Measurements from ENCODE around the gene CPNE9. TPM values are rescaled to one million over a fixed set of nuclear protein-coding genes. Genes with fewer than 3 reads are reported as not detected.

CPNE9 gene
- total RNA-seq, 6 donors from 2014 or later, result 0.20 to 0.39 (median 0.30) TPM; not detected in 3

DNA sequence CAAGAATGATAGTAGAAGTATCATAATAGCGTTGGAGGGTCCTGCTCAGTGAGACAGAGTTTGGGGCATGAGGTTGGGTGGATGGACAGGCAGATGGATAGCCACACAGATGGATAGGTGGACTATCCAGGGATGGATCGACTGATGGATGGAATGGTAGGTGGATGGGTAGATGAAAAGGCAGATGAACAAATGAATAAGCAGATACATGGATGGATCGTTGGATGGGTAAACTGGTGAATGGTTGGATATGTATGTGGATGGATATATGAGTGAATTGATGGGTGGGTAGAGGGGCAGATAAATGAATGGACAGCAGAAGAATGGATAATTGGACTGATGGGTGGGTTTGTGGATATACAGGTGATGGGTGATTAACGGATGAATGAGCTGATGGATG, 9.5 kb downstream of the CPNE9 start:
- H3K36me3 ChIP-seq, result no peaks in the 10 kb centered on the region
- peaks cover 0 to 5% (median 2%) of the 10 kb centered on the region in 4 donors for H3K4me1 ChIP-seq
- no peaks in the 10 kb centered on the region for H3K9me3 ChIP-seq
- H3K4me3 ChIP-seq, result no peak overlapping the region
- TF ChIP-seq, protein P1, sequence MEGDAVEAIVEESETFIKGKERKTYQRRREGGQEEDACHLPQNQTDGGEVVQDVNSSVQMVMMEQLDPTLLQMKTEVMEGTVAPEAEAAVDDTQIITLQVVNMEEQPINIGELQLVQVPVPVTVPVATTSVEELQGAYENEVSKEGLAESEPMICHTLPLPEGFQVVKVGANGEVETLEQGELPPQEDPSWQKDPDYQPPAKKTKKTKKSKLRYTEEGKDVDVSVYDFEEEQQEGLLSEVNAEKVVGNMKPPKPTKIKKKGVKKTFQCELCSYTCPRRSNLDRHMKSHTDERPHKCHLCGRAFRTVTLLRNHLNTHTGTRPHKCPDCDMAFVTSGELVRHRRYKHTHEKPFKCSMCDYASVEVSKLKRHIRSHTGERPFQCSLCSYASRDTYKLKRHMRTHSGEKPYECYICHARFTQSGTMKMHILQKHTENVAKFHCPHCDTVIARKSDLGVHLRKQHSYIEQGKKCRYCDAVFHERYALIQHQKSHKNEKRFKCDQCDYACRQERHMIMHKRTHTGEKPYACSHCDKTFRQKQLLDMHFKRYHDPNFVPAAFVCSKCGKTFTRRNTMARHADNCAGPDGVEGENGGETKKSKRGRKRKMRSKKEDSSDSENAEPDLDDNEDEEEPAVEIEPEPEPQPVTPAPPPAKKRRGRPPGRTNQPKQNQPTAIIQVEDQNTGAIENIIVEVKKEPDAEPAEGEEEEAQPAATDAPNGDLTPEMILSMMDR (IDR thresholded peaks at IDR 0.05), result no peak
- TF ChIP-seq POLR2A (IDR thresholded peaks at IDR 0.05) (no peak), EP300 (IDR thresholded peaks at IDR 0.05) (no peak), POLR2AphosphoS5 (IDR thresholded peaks at IDR 0.05) (no peak)
- DNase-seq (no peak), ATAC-seq (ENCODE audit: low FRiP score in 2 of 2) (no peak)
- H3K27me3 ChIP-seq, result no peaks in the 10 kb centered on the region
- 87 to 92% methylated on average over 4 of the region's 4 CpGs for WGBS, 2 donors
- H3K27ac ChIP-seq, result no peak overlapping the region

DNA sequence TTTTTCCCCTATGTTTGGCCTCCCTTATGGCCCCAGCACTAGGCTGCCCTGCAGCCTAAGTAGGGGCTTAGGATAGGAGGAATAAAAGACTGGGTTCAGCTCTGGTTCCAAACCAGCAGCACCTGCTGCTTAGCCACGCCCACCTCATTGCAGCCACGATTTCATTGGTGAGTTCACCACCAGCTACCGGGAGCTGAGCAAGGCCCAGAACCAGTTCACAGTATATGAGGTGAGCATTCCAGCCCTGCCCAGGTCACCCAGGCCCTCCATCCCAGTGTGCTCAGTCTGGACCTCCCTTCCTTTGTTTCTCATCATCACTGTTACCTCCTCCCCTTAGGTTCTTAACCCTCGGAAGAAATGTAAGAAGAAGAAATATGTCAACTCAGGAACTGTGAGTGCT, 11.5 kb downstream of the CPNE9 start:
- Histone ChIP-seq H3K4me3 (no peak overlapping the region), H3K9me3 (no peaks in the 10 kb centered on the region), H3K4me1 (peaks cover 0 to 5% (median 2%) of the 10 kb centered on the region in 4 donors), H3K27ac (no peak overlapping the region), H3K27me3 (no peaks in the 10 kb centered on the region), H3K36me3 (no peaks in the 10 kb centered on the region)
- 29 to 32% methylated on average over 4 of the region's 4 CpGs for WGBS, 2 donors
- ATAC-seq (ENCODE audit: low FRiP score in 2 of 2), result peak in 1 of 2 donors; percentile 21
- DNase-seq, result no peak
- TF ChIP-seq EP300 (IDR thresholded peaks at IDR 0.05), result no peak
- no peak for TF ChIP-seq POLR2AphosphoS5 (IDR thresholded peaks at IDR 0.05)
- TF ChIP-seq, protein P1 (IDR thresholded peaks at IDR 0.05), result no peak
- no peak for TF ChIP-seq POLR2A (IDR thresholded peaks at IDR 0.05)

DNA sequence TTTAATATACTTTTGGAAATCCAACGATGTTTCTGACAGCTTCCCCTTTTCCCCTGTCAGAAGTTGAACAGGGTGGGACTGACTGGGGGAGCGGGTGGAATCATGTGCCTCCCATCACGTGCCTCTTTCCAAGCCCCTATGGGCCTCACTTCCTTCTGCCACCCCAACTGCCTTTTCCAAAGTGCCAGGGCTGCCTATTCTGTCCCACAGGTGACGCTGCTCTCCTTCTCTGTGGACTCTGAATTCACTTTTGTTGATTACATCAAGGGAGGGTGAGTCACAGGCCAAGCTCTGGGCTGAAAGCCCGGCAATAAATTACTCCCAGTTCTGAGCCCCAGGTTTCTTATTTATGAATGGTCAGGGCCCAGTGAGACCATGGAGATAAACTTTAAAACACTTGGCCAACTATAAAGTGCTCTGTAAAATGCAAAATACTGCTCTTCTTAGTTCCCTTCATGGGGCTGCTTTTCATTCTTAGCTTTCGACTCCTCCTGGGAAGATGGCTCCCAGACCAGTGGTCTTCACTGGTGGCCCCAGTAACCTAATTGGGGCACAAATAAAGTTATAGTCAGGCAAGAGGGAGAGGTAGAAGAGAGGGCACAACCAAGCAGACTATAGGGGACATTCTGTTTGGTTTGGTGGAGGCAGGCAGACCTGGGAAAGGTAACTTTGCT, 12.3 kb downstream of the CPNE9 start:
- Histone ChIP-seq H3K4me1 (peaks cover 0 to 5% (median 2%) of the 10 kb centered on the region in 4 donors), H3K9me3 (no peaks in the 10 kb centered on the region), H3K4me3 (no peak overlapping the region), H3K27me3 (no peaks in the 10 kb centered on the region), H3K27ac (no peak overlapping the region), H3K36me3 (no peaks in the 10 kb centered on the region)
- WGBS, 2 donors, result 41 to 46% methylated on average over 6 of the region's 6 CpGs
- ATAC-seq (ENCODE audit: low FRiP score in 2 of 2) (peak; percentile 89 to 96), DNase-seq (peak in 1 of 2 donors; percentile 81)
- TF ChIP-seq, protein P1 (IDR thresholded peaks at IDR 0.05), result peak; percentile 45 to 63 (median 53)
- peak in 1 of 2 donors; percentile 22 for TF ChIP-seq POLR2AphosphoS5 (IDR thresholded peaks at IDR 0.05)
- TF ChIP-seq POLR2A (IDR thresholded peaks at IDR 0.05), result no peak

DNA sequence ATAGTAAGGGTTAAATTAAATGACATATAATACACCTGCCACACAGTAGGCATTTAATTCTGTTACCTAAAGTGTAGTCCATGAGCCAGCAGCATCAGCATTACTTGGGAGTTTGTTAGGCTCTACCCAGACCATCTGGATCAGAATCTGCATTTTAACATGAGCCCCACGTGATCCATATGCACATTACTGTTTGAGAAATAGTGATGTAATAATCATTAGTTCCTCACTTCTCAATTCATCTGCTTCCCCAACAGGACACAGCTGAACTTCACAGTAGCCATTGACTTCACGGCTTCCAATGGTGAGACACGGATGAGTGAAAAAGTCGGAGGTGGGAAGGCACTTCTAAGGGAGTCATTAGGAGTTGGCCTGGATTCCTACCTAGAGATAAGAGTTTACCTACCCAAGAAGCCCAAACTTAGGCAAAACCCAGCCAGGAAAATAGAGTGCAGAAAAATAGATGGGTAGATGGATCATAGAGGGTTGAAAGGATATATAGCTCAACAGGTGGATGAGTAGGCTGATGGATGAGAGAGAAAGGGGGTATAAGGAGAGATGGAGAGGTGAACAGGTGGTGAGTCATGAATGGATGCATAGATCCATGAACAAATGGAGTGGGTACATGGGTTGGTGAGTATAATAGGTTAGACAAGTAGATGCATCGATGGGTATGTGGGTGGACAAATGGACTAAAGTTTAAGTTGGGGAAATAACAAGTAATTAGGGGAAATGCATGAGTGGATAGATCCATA, 13.3 kb downstream of the CPNE9 start:
- no peak overlapping the region for H3K4me3 ChIP-seq
- TF ChIP-seq POLR2A (IDR thresholded peaks at IDR 0.05) (no peak), EP300 (IDR thresholded peaks at IDR 0.05) (no peak), POLR2AphosphoS5 (IDR thresholded peaks at IDR 0.05) (no peak)
- TF ChIP-seq, protein P1 (IDR thresholded peaks at IDR 0.05), result no peak
- H3K27ac ChIP-seq, result no peak overlapping the region
- H3K4me1 ChIP-seq, result peaks cover 0 to 5% (median 2%) of the 10 kb centered on the region in 4 donors
- DNase-seq, result no peak
- ATAC-seq (ENCODE audit: low FRiP score in 2 of 2), result peak in 1 of 2 donors; percentile 34
- WGBS, 2 donors, result 74 to 75% methylated on average over 5 of the region's 5 CpGs
- no peaks in the 10 kb centered on the region for H3K27me3 ChIP-seq
- no peaks in the 10 kb centered on the region for H3K9me3 ChIP-seq
- no peaks in the 10 kb centered on the region for H3K36me3 ChIP-seq
